PC-9 (cell line): Measurements from ENCODE around the gene MRPL3.

Experiments used
- EZH2 ChIP-seq: fragments of 200-600 bp; sonication (generic); IDR thresholded peaks from 2 replicates; pipeline ENCODE4 v1.8.0; 2017; ENCODE audit warnings: antibody characterized with exemption, low read depth
- TF ChIP-seq, protein P1 (sequence below): fragments of 200-600 bp; sonication (generic); conservative IDR thresholded peaks from 2 replicates; pipeline ENCODE4 v1.6.1; 2017; ENCODE audit warnings: mixed run types, antibody characterized with exemption, mild to moderate bottlenecking, moderate library complexity

DNA sequence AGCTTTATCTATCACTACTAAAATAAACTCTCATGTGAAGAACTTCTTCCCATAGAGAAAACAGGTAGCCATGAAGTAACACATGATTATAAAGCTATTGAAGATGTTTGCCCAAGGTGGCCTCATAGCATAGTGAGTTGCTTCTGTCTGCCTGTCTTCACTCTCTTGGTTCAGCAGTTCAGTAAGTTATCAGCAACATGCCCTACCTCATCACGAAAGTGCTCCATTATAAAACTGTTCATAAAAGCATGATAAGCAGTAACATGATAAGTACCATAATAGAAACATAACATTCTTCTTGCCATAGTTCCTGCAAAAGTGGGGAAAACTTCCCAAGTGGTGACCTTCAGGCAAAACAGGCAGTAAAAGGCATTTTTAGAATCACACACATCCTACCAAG, 45.6 kb downstream of the MRPL3 start:
- TF ChIP-seq, protein P1, sequence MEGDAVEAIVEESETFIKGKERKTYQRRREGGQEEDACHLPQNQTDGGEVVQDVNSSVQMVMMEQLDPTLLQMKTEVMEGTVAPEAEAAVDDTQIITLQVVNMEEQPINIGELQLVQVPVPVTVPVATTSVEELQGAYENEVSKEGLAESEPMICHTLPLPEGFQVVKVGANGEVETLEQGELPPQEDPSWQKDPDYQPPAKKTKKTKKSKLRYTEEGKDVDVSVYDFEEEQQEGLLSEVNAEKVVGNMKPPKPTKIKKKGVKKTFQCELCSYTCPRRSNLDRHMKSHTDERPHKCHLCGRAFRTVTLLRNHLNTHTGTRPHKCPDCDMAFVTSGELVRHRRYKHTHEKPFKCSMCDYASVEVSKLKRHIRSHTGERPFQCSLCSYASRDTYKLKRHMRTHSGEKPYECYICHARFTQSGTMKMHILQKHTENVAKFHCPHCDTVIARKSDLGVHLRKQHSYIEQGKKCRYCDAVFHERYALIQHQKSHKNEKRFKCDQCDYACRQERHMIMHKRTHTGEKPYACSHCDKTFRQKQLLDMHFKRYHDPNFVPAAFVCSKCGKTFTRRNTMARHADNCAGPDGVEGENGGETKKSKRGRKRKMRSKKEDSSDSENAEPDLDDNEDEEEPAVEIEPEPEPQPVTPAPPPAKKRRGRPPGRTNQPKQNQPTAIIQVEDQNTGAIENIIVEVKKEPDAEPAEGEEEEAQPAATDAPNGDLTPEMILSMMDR, result no peak
- no peak for TF ChIP-seq EZH2
